SU-DHL-6 (cell line): ENCODE results near the gene UBE2E2.

ENCODE experiments used
- H2AFZ ChIP-seq: fragments of 200-600 bp; sonication (generic); 2 replicates; pipeline ENCODE4 v1.6.1; 2014; ENCODE audit warnings: low read depth, mild to moderate bottlenecking, moderate library complexity, mixed read lengths, antibody characterized with exemption, low read length; ENCODE audit not compliant: severe bottlenecking
- H3F3A ChIP-seq: fragments of 200-600 bp; shearing (Covaris generic); 2 replicates; pipeline ENCODE4 v1.6.0; 2016; ENCODE audit warnings: antibody characterized with exemption, mild to moderate bottlenecking; ENCODE audit not compliant: insufficient read depth
- H3K27ac ChIP-seq: fragments of 200-600 bp; sonication (generic); 2 replicates; pipeline ENCODE4 v1.5.1; 2016; ENCODE audit warnings: low read depth, mild to moderate bottlenecking, low read length, moderate library complexity, mixed read lengths
- H3K27me3 ChIP-seq: fragments of 200-600 bp; sonication (generic), shearing (Covaris generic); 2 replicates; pipeline ENCODE4 v1.6.0; 2014; ENCODE audit warnings: mild to moderate bottlenecking, low read length
- H3K36me3 ChIP-seq: fragments of 200-600 bp; sonication (generic); 2 replicates; pipeline ENCODE4 v1.6.1; 2014; ENCODE audit warnings: mild to moderate bottlenecking, low read length, mixed read lengths
- H3K4me2 ChIP-seq: fragments of 300-600, 200-600 bp; shearing (Covaris generic), sonication (generic); 2 replicates; pipeline ENCODE4 v1.6.0; 2014; ENCODE audit warnings: low read length, low read depth, mild to moderate bottlenecking; ENCODE audit not compliant: poor library complexity, severe bottlenecking
- H3K4me3 ChIP-seq: fragments of 200-600 bp; sonication (generic); 2 replicates; pipeline ENCODE4 v1.5.1; 2014; ENCODE audit warnings: antibody characterized with exemption, low read length, mild to moderate bottlenecking, mixed read lengths; ENCODE audit not compliant: insufficient read depth, poor library complexity, severe bottlenecking
- H3K79me2 ChIP-seq: fragments of 200-600 bp; sonication (generic); 2 replicates; pipeline ENCODE4 v1.6.1; 2014; ENCODE audit warnings: mild to moderate bottlenecking, low read length, moderate library complexity; ENCODE audit not compliant: insufficient read depth
- H3K9ac ChIP-seq: fragments of 200-600 bp; sonication (generic); 2 replicates; pipeline ENCODE4 v1.7.0; 2014; ENCODE audit warnings: mild to moderate bottlenecking, low read length
- H3K9me2 ChIP-seq: fragments of 200-600 bp; sonication (generic); replicated peaks from 2 replicates; pipeline ENCODE4 v1.6.1; 2014; ENCODE audit warnings: low read length; ENCODE audit not compliant: insufficient read depth
- H3K9me3 ChIP-seq: fragments of 200-600 bp; sonication (generic); 2 replicates; pipeline ENCODE4 v1.6.1; 2014; ENCODE audit warnings: low read length, mixed read lengths; ENCODE audit not compliant: insufficient read depth
- H4K20me1 ChIP-seq: fragments of 200-600 bp; sonication (generic); 2 replicates; pipeline ENCODE4 v1.6.1; 2014; ENCODE audit warnings: low read depth, mild to moderate bottlenecking, antibody characterized with exemption, low read length, moderate library complexity, mixed read lengths
- CTCF ChIP-seq: fragments of 200-600 bp; sonication (generic); IDR thresholded peaks from one replicate; pipeline ENCODE4 v1.5.1; 2017; ENCODE audit warnings: antibody characterized with exemption, mild to moderate bottlenecking, low read length, moderate library complexity; ENCODE audit not compliant: insufficient read depth, poor library complexity, severe bottlenecking
- EZH2phosphoT487 ChIP-seq: fragments of 200-600 bp; sonication (generic), shearing (Covaris generic); conservative IDR thresholded peaks from 2 replicates; pipeline ENCODE4 v1.6.1; 2018; ENCODE audit warnings: mild to moderate bottlenecking, antibody characterized with exemption, low read length, moderate library complexity, mixed read lengths

The UBE2E2 gene

GRCh38 chr3:23259515-23259914 lies 56.4 kb downstream of the UBE2E2 start:
- Histone ChIP-seq H3K79me2 (no peaks in the 10 kb centered on the region; the same call in 1 of the 2 replicates), H3K36me3 (no peaks in the 10 kb centered on the region), H3K27me3 (no peaks in the 10 kb centered on the region), H3K9me3 (no peaks in the 10 kb centered on the region), H2AFZ (no peak overlapping the region), H3F3A (no peaks in the 10 kb centered on the region), H3K9ac (no peak overlapping the region), H3K9me2 (no peaks in the 10 kb centered on the region), H3K27ac (no peak overlapping the region), H4K20me1 (0 out of 2 replicates have a peak, but pooled peaks cover 5% of the 10 kb centered on the region), H3K4me3 (no peak overlapping the region), H3K4me2 (no peak overlapping the region)
- TF ChIP-seq CTCF: no peak
- TF ChIP-seq EZH2phosphoT487: no peak

GRCh38 chr3:23262766-23263165 lies 59.6 kb downstream of the UBE2E2 start:
- no peak overlapping the region for H3K9ac ChIP-seq
- H3K9me3 ChIP-seq: no peaks in the 10 kb centered on the region
- TF ChIP-seq CTCF: no peak
- no peak for TF ChIP-seq EZH2phosphoT487
- no peaks in the 10 kb centered on the region for H3K9me2 ChIP-seq
- no peak overlapping the region for H3K4me2 ChIP-seq
- no peaks in the 10 kb centered on the region for H3F3A ChIP-seq
- H2AFZ ChIP-seq: no peak overlapping the region
- no peak overlapping the region for H3K27ac ChIP-seq
- no peaks in the 10 kb centered on the region; the same call in 1 of the 2 replicates for H3K79me2 ChIP-seq
- H3K27me3 ChIP-seq: no peaks in the 10 kb centered on the region
- H3K4me3 ChIP-seq: no peak overlapping the region
- no peaks in the 10 kb centered on the region for H3K36me3 ChIP-seq
- H4K20me1 ChIP-seq: no peaks in the 10 kb centered on the region

- no peaks in the 10 kb centered on the region for H3K27me3 ChIP-seq
- H3K4me2 ChIP-seq: no peak overlapping the region
- H4K20me1 ChIP-seq: no peaks in the 10 kb centered on the region
- no peaks in the 10 kb centered on the region for H3F3A ChIP-seq
- H3K79me2 ChIP-seq: no peaks in the 10 kb centered on the region; the same call in 1 of the 2 replicates
- H3K9me3 ChIP-seq: no peaks in the 10 kb centered on the region
- H3K9ac ChIP-seq: no peak overlapping the region
- H2AFZ ChIP-seq: no peak overlapping the region
- no peaks in the 10 kb centered on the region for H3K9me2 ChIP-seq
- no peak overlapping the region for H3K27ac ChIP-seq
- no peaks in the 10 kb centered on the region for H3K36me3 ChIP-seq
- TF ChIP-seq EZH2phosphoT487 (no peak), CTCF (no peak)
- no peak overlapping the region for H3K4me3 ChIP-seq
Observed at GRCh38 chr3:23263796-23264195, 60.7 kb downstream of the UBE2E2 start.
